ENCODE results near the gene ABHD16B. TPM values are rescaled to one million over a fixed set of nuclear protein-coding genes. Genes with fewer than 3 reads are reported as not detected.

Gene ABHD16B
- total RNA-seq = not detected

DNA sequence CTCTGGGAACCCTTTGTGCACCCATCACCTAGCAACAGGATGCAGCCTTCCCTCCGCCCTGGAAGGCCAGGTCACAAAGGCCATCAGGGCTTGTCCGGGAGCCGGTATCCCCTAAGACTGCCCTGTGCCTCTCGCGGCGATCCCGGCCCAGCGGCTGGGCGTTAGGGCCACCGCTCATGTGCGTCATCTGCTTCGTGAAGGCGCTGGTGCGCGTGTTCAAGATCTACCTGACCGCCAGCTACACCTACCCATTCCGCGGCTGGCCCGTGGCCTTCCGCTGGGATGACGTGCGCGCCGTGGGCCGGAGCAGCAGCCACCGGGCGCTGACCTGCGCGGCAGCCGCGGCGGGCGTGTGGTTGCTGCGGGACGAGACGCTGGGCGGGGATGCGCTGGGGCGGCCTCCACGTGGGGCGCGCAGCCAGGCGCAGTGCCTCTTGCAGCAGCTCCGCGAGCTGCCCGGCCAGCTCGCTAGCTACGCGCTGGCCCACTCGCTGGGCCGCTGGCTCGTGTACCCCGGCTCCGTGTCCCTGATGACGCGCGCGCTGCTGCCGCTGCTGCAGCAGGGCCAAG is at the start of gene ABHD16B:
ABHD16B (plus strand) TSS at position 134 of the 570 bp plus-strand sequence; CDS start at position 177, 43 bp downstream.
- Histone ChIP-seq H3K27me3 (ENCODE audit: insufficient read depth, low read length) (no peaks in the 10 kb centered on the region), H3K4me3 (ENCODE audit: low read length) (no peak within 1 kb of the TSS), H3K9me3 (ENCODE audit: low read depth, low read length) (no peaks in the 10 kb centered on the region), H3K4me1 (ENCODE audit: insufficient read depth, low read length) (peaks cover 72% of the 10 kb centered on the region)

DNA sequence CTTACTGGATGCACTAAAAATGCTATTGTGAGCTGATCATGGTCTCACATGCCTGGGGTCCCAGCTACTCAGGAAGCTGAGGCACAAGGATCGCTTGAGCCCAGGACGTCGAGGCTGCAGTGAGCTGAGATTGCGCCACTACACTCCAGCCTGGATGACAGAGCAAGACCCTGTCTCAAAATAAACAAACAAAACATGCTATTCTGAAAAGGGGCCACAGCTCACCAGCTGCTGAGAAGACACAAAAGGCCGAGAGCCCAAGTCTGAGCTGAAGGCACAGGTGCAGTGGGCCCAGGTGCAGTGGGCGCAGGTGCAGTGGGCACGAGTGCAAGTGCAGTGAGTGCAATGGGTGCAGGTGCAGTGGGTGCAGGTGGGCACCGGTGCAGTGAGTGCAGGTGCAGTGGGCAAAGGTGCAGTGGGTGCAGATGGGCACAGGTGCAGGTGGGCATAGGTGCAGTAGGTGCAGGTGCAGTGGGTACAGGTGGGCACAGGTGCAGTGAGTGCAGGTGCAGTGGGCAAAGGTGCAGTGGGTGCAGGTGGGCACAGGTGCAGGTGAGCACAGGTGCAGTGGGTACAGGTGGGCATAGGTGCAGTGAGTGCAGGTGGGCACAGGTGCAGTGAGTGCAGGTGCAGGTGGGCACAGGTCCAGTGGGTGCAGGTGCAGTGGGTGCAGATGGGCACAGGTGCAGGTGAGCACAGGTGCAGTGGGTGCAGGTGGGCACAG is 46.2 kb upstream of the ABHD16B start:
- Histone ChIP-seq H3K4me3 (ENCODE audit: low read length) (no peak overlapping the region), H3K27me3 (ENCODE audit: insufficient read depth, low read length) (no peaks in the 10 kb centered on the region), H3K4me1 (ENCODE audit: insufficient read depth, low read length) (no peaks in the 10 kb centered on the region), H3K9me3 (ENCODE audit: low read depth, low read length) (no peaks in the 10 kb centered on the region)

DNA sequence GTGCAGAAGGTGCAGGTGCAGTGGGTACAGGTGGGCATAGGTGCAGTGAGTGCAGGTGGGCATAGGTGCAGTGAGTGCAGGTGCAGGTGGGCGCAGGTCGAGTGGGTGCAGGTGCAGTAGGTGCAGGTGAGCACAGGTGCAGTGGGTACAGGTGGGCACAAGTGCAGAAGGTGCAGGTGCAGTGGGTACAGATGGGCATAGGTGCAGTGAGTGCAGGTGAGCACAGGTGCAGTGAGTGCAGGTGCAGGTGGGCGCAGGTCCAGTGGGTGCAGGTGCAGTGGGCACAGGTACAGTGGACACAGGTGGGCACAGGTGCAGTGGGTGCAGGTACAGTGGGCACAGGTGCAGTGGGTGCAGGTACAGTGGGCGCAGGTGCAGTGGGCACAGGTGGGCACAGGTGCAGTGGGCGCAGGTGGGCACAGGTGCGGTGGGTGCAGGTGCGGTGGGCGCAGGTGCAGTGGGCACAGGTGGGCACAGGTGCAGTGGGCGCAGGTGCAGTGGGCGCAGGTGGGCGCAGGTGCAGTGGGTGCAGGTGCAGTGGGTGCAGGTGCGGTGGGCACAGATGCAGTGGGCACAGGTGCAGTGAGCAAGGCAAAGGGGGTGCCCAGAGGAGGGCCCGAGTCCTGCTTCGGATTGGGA is 45.6 kb upstream of the ABHD16B start:
- Histone ChIP-seq H3K4me1 (ENCODE audit: insufficient read depth, low read length) (no peaks in the 10 kb centered on the region), H3K4me3 (ENCODE audit: low read length) (no peak overlapping the region), H3K9me3 (ENCODE audit: low read depth, low read length) (no peaks in the 10 kb centered on the region), H3K27me3 (ENCODE audit: insufficient read depth, low read length) (no peaks in the 10 kb centered on the region)

DNA sequence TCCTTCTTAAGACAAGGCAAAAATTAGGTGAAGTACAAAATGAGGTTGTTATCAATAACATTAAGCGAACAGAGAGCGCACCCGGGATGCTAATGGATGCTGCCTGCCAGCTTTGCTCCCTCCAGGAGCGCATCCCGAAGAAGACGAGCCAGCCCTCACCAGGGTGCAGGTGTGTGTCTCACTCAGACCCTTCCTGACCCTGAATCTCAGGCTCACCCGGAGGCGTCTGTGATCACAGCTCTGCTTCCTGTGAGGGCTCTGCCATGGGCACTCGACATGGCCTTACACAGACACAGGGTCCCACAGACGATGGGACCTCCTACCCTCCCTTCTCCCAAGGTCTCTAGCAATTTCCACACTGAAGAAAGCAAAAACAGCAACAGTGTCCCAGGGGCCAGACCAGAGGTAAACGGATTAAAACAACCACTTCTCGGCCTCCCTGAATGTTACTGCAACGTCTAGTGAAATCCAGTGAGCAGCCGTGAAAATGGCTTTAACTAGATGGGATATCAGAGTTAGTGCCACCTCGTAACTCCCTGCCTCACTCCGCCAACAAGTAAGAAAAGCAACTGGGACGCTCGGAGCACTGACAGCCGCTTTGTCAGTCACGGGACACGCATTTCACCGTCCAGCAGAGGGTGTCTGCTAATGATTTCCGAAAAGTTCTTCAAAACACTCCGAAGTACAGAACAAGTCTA is 41.9 kb upstream of the ABHD16B start:
- no peaks in the 10 kb centered on the region for H3K4me1 ChIP-seq (ENCODE audit: insufficient read depth, low read length)
- no peaks in the 10 kb centered on the region for H3K9me3 ChIP-seq (ENCODE audit: low read depth, low read length)
- H3K27me3 ChIP-seq (ENCODE audit: insufficient read depth, low read length) = no peaks in the 10 kb centered on the region
- H3K4me3 ChIP-seq (ENCODE audit: low read length) = no peak overlapping the region

DNA sequence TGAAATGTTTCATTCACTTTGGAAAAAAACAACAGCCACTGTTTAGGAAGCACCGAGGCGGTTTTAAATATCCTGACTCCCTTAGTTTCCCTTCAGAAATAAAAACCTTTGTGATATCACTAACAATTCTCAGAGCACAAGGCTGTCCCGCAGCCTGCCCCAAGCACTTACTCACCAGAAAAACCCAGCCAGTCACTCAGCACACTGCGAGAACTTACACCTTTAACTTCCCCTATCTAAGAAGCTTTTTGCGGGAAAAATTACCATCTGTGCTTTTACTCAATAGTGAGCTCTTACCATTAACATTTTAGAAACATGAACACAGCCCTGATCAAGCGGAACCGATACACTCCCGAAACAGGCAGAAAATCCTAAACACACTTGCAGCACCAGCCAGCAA is 39.5 kb upstream of the ABHD16B start:
- Histone ChIP-seq H3K27me3 (ENCODE audit: insufficient read depth, low read length) (peaks cover 5% of the 10 kb centered on the region), H3K9me3 (ENCODE audit: low read depth, low read length) (no peaks in the 10 kb centered on the region), H3K4me3 (ENCODE audit: low read length) (no peak overlapping the region), H3K4me1 (ENCODE audit: insufficient read depth, low read length) (no peaks in the 10 kb centered on the region)

DNA sequence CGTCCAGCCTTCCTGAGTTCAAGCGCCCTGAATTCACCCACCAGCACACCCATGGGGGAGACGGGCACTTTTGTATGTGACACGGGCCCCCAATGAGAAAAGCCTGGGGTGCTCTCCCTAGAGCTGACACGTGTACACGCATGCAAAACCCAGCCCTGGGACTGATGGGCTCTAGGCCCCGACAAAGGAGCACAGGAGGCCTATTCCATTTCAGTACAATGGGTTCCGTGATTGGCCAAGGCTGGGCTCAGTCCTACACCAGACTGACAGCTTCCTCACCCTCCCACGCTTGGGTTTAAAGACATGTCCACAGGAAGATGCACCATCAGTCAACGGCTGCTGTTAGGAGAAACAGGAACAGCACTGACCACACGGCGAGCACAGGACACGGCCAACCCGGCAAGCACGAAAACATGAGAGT is 39.0 kb upstream of the ABHD16B start:
- Histone ChIP-seq H3K9me3 (ENCODE audit: low read depth, low read length) (no peaks in the 10 kb centered on the region), H3K4me1 (ENCODE audit: insufficient read depth, low read length) (no peaks in the 10 kb centered on the region), H3K27me3 (ENCODE audit: insufficient read depth, low read length) (peaks cover 8% of the 10 kb centered on the region), H3K4me3 (ENCODE audit: low read length) (no peak overlapping the region)

DNA sequence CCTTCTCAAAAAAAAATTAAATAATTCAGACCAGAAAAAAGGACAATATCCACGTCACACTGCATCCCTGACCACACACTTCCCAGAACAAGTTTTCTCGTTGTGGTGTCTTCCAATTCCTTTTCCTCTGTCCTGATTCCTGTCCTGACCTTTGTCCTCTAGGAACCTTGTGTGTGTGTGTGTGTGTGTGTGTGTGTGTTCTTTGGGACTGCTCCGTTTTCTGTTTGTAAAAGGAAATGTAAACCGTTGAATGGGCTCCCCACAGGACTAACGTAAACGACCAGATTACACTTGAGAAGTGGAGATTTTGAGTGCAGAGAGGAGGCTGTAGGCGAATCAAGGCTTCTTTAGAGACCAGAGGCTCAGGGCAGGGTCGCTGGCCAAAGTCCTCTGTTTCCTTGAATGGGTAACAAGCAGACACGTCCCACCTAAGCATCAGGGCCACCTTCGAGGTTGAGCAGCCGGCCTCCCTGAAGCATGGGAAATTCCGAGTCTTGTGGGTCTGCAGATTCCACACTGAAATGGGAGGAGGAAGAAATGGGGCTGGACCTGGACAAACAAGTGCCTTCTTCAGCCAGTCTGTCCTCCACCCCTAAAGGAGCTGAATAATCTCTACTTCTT is 37.5 kb upstream of the ABHD16B start:
- Histone ChIP-seq H3K27me3 (ENCODE audit: insufficient read depth, low read length) (peaks cover 19% of the 10 kb centered on the region), H3K9me3 (ENCODE audit: low read depth, low read length) (no peaks in the 10 kb centered on the region), H3K4me3 (ENCODE audit: low read length) (no peak overlapping the region), H3K4me1 (ENCODE audit: insufficient read depth, low read length) (no peaks in the 10 kb centered on the region)

DNA sequence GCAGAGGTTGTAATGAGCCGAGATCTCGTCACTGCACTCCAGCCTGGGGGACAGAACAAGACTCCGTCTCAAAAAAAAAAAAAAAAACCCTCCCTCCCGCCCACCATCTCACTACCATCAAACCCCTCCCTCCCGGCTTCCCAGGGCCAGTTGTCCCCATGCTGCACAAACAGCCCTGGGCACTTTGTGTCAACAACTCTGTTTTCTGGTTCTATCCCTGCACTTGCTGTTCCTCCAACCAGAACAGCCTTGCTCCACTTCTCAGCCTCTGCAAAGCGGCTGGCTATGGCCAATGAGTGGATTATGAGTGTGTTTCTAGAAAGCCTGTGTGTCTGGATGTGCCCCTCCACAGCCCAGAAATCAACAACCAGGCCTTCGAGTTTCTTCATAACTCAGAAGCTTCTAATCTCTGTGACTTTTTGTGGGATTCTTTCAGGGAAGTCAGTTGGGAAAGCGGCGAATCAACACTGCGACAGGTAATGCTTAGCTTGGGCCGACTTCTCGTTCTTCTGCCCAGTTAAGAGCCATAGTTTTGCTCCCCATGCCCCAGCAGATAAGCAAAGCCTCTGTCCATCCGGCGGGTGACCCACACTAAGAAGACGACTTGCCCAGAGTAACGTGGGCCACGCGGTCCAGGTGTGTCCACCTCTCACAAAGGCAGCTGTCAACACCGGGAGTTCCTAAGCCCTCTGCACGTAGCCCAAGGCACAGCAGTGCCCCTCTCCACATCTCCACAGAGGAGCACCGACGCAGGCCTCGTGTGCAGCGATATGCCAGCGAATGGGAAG is 35.8 kb upstream of the ABHD16B start:
- Histone ChIP-seq H3K27me3 (ENCODE audit: insufficient read depth, low read length) (peaks cover 32% of the 10 kb centered on the region), H3K4me3 (ENCODE audit: low read length) (no peak overlapping the region), H3K9me3 (ENCODE audit: low read depth, low read length) (no peaks in the 10 kb centered on the region), H3K4me1 (ENCODE audit: insufficient read depth, low read length) (peaks cover 12% of the 10 kb centered on the region)

DNA sequence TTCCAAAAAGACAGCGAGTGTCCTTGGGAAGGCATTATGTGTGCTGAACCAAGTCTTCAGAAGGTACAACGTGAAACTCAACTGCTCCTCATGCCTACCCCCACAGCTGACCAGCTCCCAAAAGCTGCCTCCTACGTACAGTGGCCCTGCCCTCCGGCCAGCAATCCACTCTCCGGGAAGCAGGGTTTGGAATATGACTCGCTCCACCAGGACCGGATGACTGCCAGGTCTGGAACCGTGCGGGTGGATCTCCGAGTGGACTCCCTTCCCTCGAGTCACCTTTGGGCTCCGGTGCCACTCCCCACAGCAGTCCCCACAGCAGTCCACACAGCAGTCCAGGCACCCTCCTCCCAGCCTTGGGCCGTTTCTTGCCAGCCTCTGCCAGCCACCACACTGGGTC is 34.5 kb upstream of the ABHD16B start:
- H3K4me3 ChIP-seq (ENCODE audit: low read length) = no peak overlapping the region
- H3K4me1 ChIP-seq (ENCODE audit: insufficient read depth, low read length) = peaks cover 14% of the 10 kb centered on the region
- H3K9me3 ChIP-seq (ENCODE audit: low read depth, low read length) = no peaks in the 10 kb centered on the region
- H3K27me3 ChIP-seq (ENCODE audit: insufficient read depth, low read length) = peaks cover 32% of the 10 kb centered on the region

DNA sequence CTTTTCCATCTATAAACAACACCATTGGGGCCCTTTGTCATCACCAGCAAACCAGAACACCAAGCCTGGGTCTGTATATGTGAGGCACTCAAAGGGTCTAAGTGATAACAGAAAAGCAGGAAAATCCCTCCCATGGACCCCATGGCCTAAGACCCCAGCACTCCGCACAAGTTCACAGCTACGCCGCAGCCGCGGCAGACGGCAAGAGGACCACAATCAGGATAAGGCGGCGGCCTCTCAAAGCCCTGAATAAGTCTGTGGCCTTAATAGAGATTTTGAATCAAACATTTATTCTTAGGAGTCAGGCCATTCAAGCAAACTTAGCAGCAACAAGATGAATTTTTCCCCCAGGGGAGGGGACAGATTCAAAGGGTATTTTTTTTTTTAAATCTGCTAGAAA is 33.2 kb upstream of the ABHD16B start:
- Histone ChIP-seq H3K27me3 (ENCODE audit: insufficient read depth, low read length) (peaks cover 43% of the 10 kb centered on the region), H3K4me1 (ENCODE audit: insufficient read depth, low read length) (peaks cover 19% of the 10 kb centered on the region), H3K4me3 (ENCODE audit: low read length) (no peak overlapping the region), H3K9me3 (ENCODE audit: low read depth, low read length) (no peaks in the 10 kb centered on the region)

DNA sequence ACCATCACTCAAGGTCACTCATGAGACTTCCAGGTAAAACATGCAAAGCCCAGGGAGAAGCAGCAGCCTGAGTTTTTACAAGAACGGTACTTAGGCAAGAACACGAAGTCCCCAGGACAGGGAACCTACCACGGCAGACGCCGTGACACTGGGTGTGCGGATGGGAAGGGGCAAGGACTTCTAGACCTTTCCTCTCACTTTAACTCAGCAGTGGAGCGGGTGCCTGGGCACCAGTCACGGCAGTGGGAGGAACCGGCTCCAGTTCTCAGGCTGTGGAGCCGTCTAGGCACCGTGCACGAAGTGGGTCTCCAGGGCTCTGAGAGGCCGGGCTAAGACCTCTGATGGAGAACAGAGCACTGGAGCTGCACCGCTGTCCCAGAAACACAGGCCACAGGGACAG is 32.8 kb upstream of the ABHD16B start:
- Histone ChIP-seq H3K4me1 (ENCODE audit: insufficient read depth, low read length) (peaks cover 19% of the 10 kb centered on the region), H3K27me3 (ENCODE audit: insufficient read depth, low read length) (peaks cover 43% of the 10 kb centered on the region), H3K9me3 (ENCODE audit: low read depth, low read length) (no peaks in the 10 kb centered on the region), H3K4me3 (ENCODE audit: low read length) (no peak overlapping the region)

DNA sequence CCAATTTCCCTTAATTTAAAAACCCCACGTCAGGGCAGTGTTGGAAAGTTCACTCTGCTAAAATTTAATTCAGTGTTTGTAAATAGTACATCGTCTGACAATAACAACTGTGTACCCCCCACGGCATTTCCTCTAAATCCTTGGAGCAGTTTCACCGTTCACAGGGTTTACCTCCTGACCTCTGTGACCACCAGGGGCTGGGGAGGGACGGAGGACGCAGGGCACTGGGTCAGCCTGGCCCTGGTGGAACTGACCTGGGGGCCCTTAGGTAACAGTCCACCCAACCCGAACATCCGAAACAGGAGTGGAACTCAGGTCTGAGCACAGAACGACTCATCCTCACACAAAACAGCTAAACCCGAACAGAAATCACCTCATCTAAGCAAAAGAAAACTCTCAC is 32.3 kb upstream of the ABHD16B start:
- peaks cover 43% of the 10 kb centered on the region for H3K27me3 ChIP-seq (ENCODE audit: insufficient read depth, low read length)
- H3K4me1 ChIP-seq (ENCODE audit: insufficient read depth, low read length) = peaks cover 19% of the 10 kb centered on the region
- no peak overlapping the region for H3K4me3 ChIP-seq (ENCODE audit: low read length)

DNA sequence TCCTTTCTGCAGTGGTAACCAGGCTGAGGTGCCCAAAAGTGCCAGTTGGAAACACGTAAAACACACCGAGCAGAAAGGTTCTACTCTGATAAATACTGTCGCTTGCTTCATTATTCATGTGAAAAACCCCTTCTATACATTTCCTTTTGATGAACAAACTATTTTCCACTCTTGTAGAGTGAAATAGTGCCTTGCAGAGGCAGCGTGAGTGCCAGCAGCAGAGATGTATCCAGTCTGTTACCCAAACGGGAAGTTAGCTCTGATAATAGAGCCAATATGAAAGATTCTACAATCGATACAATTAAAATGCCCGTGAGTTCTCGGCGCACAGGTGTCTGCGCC is 31.7 kb upstream of the ABHD16B start:
- Histone ChIP-seq H3K4me3 (ENCODE audit: low read length) (peak overlapping the region; percentile 24), H3K4me1 (ENCODE audit: insufficient read depth, low read length) (peaks cover 19% of the 10 kb centered on the region)

More for the DNA sequence above, 32.3 kb upstream of the ABHD16B start:
- H3K9me3 ChIP-seq (ENCODE audit: low read depth, low read length) = no peaks in the 10 kb centered on the region

More for the DNA sequence above, 31.7 kb upstream of the ABHD16B start:
- H3K27me3 ChIP-seq (ENCODE audit: insufficient read depth, low read length) = peaks cover 43% of the 10 kb centered on the region
- H3K9me3 ChIP-seq (ENCODE audit: low read depth, low read length) = no peaks in the 10 kb centered on the region

Data from mononuclear cell (primary cell).